GM23338 (cell line): ENCODE results near the gene UNK. TPM values are rescaled to one million over a fixed set of nuclear protein-coding genes. Genes with fewer than 3 reads are reported as not detected.
A peak's percentile ranks its signal among the peaks of the same experiment; 100 is the strongest.

Experiments
- ATAC-seq: fragments of 200-7000 bp; cut with Tn5 transposase; 3 replicates; pipeline ENCODE4 v1.9.1; 2020
- DNase-seq: peaks from one replicate; pipeline ENCODE4 v3.0.0-alpha.2; 2015; ENCODE audit warnings: low spot score
- H2AFZ ChIP-seq: fragments of 200-600 bp; sonication (generic); 2 replicates; pipeline ENCODE4 v1.8.0; 2016; ENCODE audit warnings: antibody characterized with exemption, mild to moderate bottlenecking, moderate library complexity
- H3F3A ChIP-seq: fragments of 200-600 bp; sonication (generic); replicated peaks from 2 replicates; pipeline ENCODE4 v1.8.0; 2017; ENCODE audit warnings: antibody characterized with exemption, mixed run types, low read depth
- H3K27ac ChIP-seq: fragments of 200-600 bp; sonication (generic); 2 replicates; pipeline ENCODE4 v1.6.1; 2016; ENCODE audit warnings: low read depth
- H3K27me3 ChIP-seq: fragments of 200-600 bp; sonication (generic); 2 replicates; pipeline ENCODE4 v1.8.0; 2016; ENCODE audit warnings: mild to moderate bottlenecking, mixed run types, moderate library complexity; ENCODE audit not compliant: insufficient read depth
- H3K36me3 ChIP-seq: fragments of 200-600 bp; sonication (generic); 2 replicates; pipeline ENCODE4 v1.8.0; 2016; ENCODE audit warnings: mild to moderate bottlenecking; ENCODE audit not compliant: insufficient read depth
- H3K4me1 ChIP-seq: fragments of 200-600 bp; sonication (generic); 2 replicates; pipeline ENCODE4 v1.8.0; 2016; ENCODE audit warnings: mild to moderate bottlenecking, moderate library complexity; ENCODE audit not compliant: insufficient read depth
- H3K4me2 ChIP-seq: fragments of 200-600 bp; sonication (generic); 2 replicates; pipeline ENCODE4 v1.7.1; 2017; ENCODE audit warnings: mixed run types
- H3K4me3 ChIP-seq: fragments of 200-600 bp; sonication (generic); 2 replicates; pipeline ENCODE4 v1.6.1; 2016; ENCODE audit warnings: mixed run types
- H3K79me2 ChIP-seq: fragments of 200-600 bp; sonication (generic); replicated peaks from 2 replicates; pipeline ENCODE4 v1.8.0; 2017; ENCODE audit warnings: mild to moderate bottlenecking; ENCODE audit not compliant: insufficient read depth
- H3K9me2 ChIP-seq: fragments of 200-600 bp; sonication (generic); 2 replicates; pipeline ENCODE4 v1.8.0; 2017; ENCODE audit not compliant: insufficient read depth
- H4K20me1 ChIP-seq: fragments of 200-600 bp; sonication (generic); replicated peaks from 2 replicates; pipeline ENCODE4 v1.8.0; 2017; ENCODE audit warnings: mild to moderate bottlenecking; ENCODE audit not compliant: insufficient read depth
- H3K27ac Mint-ChIP-seq: 2 replicates; pipeline ENCODE4 v1.8.0; 2020; ENCODE audit warnings: inconsistent platforms, mild to moderate bottlenecking, moderate library complexity, mixed read lengths
- H3K27me3 Mint-ChIP-seq: 3 replicates; pipeline ENCODE4 v1.8.0; 2022; ENCODE audit warnings: low read depth, mild to moderate bottlenecking, moderate library complexity, mixed read lengths, inconsistent platforms; ENCODE audit not compliant: insufficient read depth, poor library complexity
- H3K36me3 Mint-ChIP-seq: 3 replicates; pipeline ENCODE4 v1.8.0; 2021; ENCODE audit warnings: low read depth, mild to moderate bottlenecking, inconsistent platforms, moderate library complexity, mixed read lengths
- H3K4me1 Mint-ChIP-seq: 3 replicates; pipeline ENCODE4 v1.8.0; 2020; ENCODE audit warnings: mild to moderate bottlenecking, inconsistent platforms, mixed read lengths
- H3K4me3 Mint-ChIP-seq: 3 replicates; pipeline ENCODE4 v1.8.0; 2021; ENCODE audit warnings: moderate library complexity, mild to moderate bottlenecking, inconsistent platforms, mixed read lengths
- H3K9me3 Mint-ChIP-seq: 3 replicates; pipeline ENCODE4 v1.8.0; 2020; ENCODE audit warnings: moderate library complexity, mild to moderate bottlenecking, inconsistent platforms, mixed read lengths
- CREB1 ChIP-seq: fragments of 250-450 bp; sonication (Bioruptor Pico); IDR thresholded peaks from 2 replicates; pipeline ENCODE4 v1.5.0; 2020; ENCODE audit warnings: low read depth, mild to moderate bottlenecking, moderate library complexity
- CTCF ChIP-seq, 2 experiments: fragments of 200-600 bp in 1 of 2; sonication (generic) in 1 of 2; conservative IDR thresholded peaks; 2 replicates each; pipeline versions ENCODE4 v1.5.1 to v1.6.1; 2016 to 2017; ENCODE audit warnings: antibody characterized with exemption in 2 of 2, low read depth in 2 of 2, mild to moderate bottlenecking in 2 of 2, moderate library complexity in 1 of 2
- JUNB ChIP-seq: IDR thresholded peaks from one replicate; pipeline ENCODE4 v1.6.1; 2016; ENCODE audit warnings: antibody characterized with exemption; ENCODE audit not compliant: unreplicated experiment
- NANOG ChIP-seq: IDR thresholded peaks from 2 replicates; pipeline ENCODE4 v1.6.1; 2016; ENCODE audit warnings: antibody characterized with exemption, borderline replicate concordance
- POLR2AphosphoS5 ChIP-seq: IDR thresholded peaks from 2 replicates; pipeline ENCODE4 v1.6.1; 2016; ENCODE audit warnings: antibody characterized with exemption, low read depth
- REST ChIP-seq: IDR thresholded peaks from one replicate; pipeline ENCODE4 v1.6.1; 2018; ENCODE audit warnings: antibody characterized with exemption; ENCODE audit not compliant: unreplicated experiment
- ZNF114 ChIP-seq: fragments of 250-450 bp; sonication (Bioruptor Pico); IDR thresholded peaks from 2 replicates; pipeline ENCODE4 v1.5.0; 2020; ENCODE audit warnings: mild to moderate bottlenecking, moderate library complexity
- ZNF462 ChIP-seq: fragments of 250-450 bp; sonication (Bioruptor Pico); IDR thresholded peaks from 2 replicates; pipeline ENCODE4 v1.5.0; 2020; ENCODE audit warnings: mild to moderate bottlenecking, moderate library complexity
- polyA plus RNA-seq: library from polyadenylated mRNA; unstranded; fragments of >200 nt; fragmentation: Nextera tagmentation; extraction: Ambion mirVana; gene quantifications from 2 replicates; pipeline ENCODE4 v1.2.1, GENCODE V29; 2016
- total RNA-seq: library from RNA; depleted of rRNA; stranded (reverse); fragments of >200 nt; shearing (Covaris generic); gene quantifications from 2 replicates; pipeline ENCODE4 v1.2.3, GENCODE V29; 2014

UNK gene
- total and polyA plus RNA-seq, 2 experiments from 2014 or later: 21.8 to 65.2 TPM

GRCh38 chr17:75754378-75755204 is 30.0 kb upstream of the UNK start:
- H3K36me3 ChIP-seq: no peaks in the 10 kb centered on the region
- no peaks in the 10 kb centered on the region for H4K20me1 ChIP-seq
- ATAC-seq (no peak), DNase-seq (no peak)
- Mint-ChIP-seq H3K27ac (no peak overlapping the region), H3K36me3 (no peaks in the 10 kb centered on the region), H3K9me3 (no peaks in the 10 kb centered on the region), H3K4me3 (peak overlapping the region; percentile 8; the same call in 2 of the 3 replicates), H3K27me3 (peaks cover 24% of the 10 kb centered on the region), H3K4me1 (peaks cover 13% of the 10 kb centered on the region)
- H3K79me2 ChIP-seq: no peaks in the 10 kb centered on the region
- H3F3A ChIP-seq: peaks cover 4% of the 10 kb centered on the region; the same call in 1 of the 2 replicates
- no peaks in the 10 kb centered on the region for H3K27me3 ChIP-seq
- TF ChIP-seq CTCF (conservative IDR thresholded peaks at IDR 0.05; ENCODE audit: low read depth in 2 of 2): no peak
- no peak for TF ChIP-seq NANOG
- TF ChIP-seq ZNF114 (CRISPR knock-in tag): no peak
- TF ChIP-seq CREB1 (CRISPR knock-in tag): no peak
- no peak for TF ChIP-seq ZNF462
- TF ChIP-seq JUNB: no peak
- no peak for TF ChIP-seq REST
- TF ChIP-seq POLR2AphosphoS5: no peak
- H3K4me1 ChIP-seq: no peaks in the 10 kb centered on the region
- no peak overlapping the region for H2AFZ ChIP-seq
- H3K4me2 ChIP-seq: no peak overlapping the region; the same call in 1 of the 2 replicates
- no peaks in the 10 kb centered on the region for H3K9me2 ChIP-seq
- H3K4me3 ChIP-seq: peak overlapping the region; percentile 53; the same call in 1 of the 2 replicates
- H3K27ac ChIP-seq: no peak overlapping the region
